ENCODE results near the gene GID8. TPM values are rescaled to one million over a fixed set of nuclear protein-coding genes. Genes with fewer than 3 reads are reported as not detected.

GID8 gene
- total RNA-seq, 1 donor from 2014 or later, result 27.2 TPM

- no peak for ATAC-seq
- DNase-seq (ENCODE audit: low spot score), result no peak
- intact Hi-C loops (cut with DNase I), result no loop called here
Observed at GRCh38 chr20:62975251-62975760, 37.4 kb downstream of the GID8 start.

- ATAC-seq, result no peak
- no peak for DNase-seq (ENCODE audit: low spot score)
- intact Hi-C loops (cut with DNase I), result no loop called here
Observed at GRCh38 chr20:62975812-62976508, 38.0 kb downstream of the GID8 start.

GRCh38 chr20:62976886-62977285 is 38.9 kb downstream of the GID8 start:
- intact Hi-C loops (cut with DNase I), result no loop called here
- DNase-seq (ENCODE audit: low spot score), result no peak
- ATAC-seq, result no peak

GRCh38 chr20:62977613-62978560 is 39.9 kb downstream of the GID8 start:
- no peak for ATAC-seq
- DNase-seq (ENCODE audit: low spot score), result no peak
- intact Hi-C loops (cut with DNase I), result no loop called here

- no peak for ATAC-seq
- intact Hi-C loops (cut with DNase I), result no loop called here
- DNase-seq (ENCODE audit: low spot score), result no peak
Observed at GRCh38 chr20:62978561-62978943, 40.6 kb downstream of the GID8 start.

GRCh38 chr20:62979310-62979709 is 41.4 kb downstream of the GID8 start:
- no peak for ATAC-seq
- no peak for DNase-seq (ENCODE audit: low spot score)
- intact Hi-C loops (cut with DNase I), result no loop called here

- DNase-seq (ENCODE audit: low spot score) (no peak), ATAC-seq (no peak)
- intact Hi-C loops (cut with DNase I), result no loop called here
Observed at GRCh38 chr20:62979876-62980373, 42.0 kb downstream of the GID8 start.

- ATAC-seq (no peak), DNase-seq (ENCODE audit: low spot score) (no peak)
- intact Hi-C loops (cut with DNase I), result no loop called here
Observed at GRCh38 chr20:62980380-62980960, 42.5 kb downstream of the GID8 start.

- ATAC-seq, result no peak
- intact Hi-C loops (cut with DNase I), result no loop called here
- no peak for DNase-seq (ENCODE audit: low spot score)
Observed at GRCh38 chr20:62980970-62981369, 43.0 kb downstream of the GID8 start.

GRCh38 chr20:62982124-62983075 is 44.5 kb downstream of the GID8 start:
- ATAC-seq, result no peak
- intact Hi-C loops (cut with DNase I), result loop anchor here (1.0 kb wide), 1 partner anchor 40 kb away; no protein-coding TSS in a partner anchor
- DNase-seq (ENCODE audit: low spot score), result no peak

GRCh38 chr20:62983210-62983609 is 45.3 kb downstream of the GID8 start:
- DNase-seq (ENCODE audit: low spot score), result no peak
- ATAC-seq, result no peak
- intact Hi-C loops (cut with DNase I), result loop anchor here (1.0 kb wide), 1 partner anchor 41 kb away; no protein-coding TSS in a partner anchor

- intact Hi-C loops (cut with DNase I), result no loop called here
- DNase-seq (ENCODE audit: low spot score) (no peak), ATAC-seq (no peak)
Observed at GRCh38 chr20:62984666-62985443, 46.9 kb downstream of the GID8 start.

- DNase-seq (ENCODE audit: low spot score) (no peak), ATAC-seq (no peak)
- intact Hi-C loops (cut with DNase I), result no loop called here
Observed at GRCh38 chr20:62985444-62985778, 47.5 kb downstream of the GID8 start.

- DNase-seq (ENCODE audit: low spot score) (no peak), ATAC-seq (no peak)
- intact Hi-C loops (cut with DNase I), result no loop called here
Observed at GRCh38 chr20:62986257-62986800, 48.4 kb downstream of the GID8 start.

GRCh38 chr20:62987114-62987513 is 49.2 kb downstream of the GID8 start:
- ATAC-seq, result no peak
- DNase-seq (ENCODE audit: low spot score), result no peak
- intact Hi-C loops (cut with DNase I), result no loop called here

- intact Hi-C loops (cut with DNase I), result no loop called here
- DNase-seq (ENCODE audit: low spot score), result no peak
- ATAC-seq, result no peak
Observed at GRCh38 chr20:62989201-62989601, 51.3 kb downstream of the GID8 start.

- intact Hi-C loops (cut with DNase I), result no loop called here
- no peak for DNase-seq (ENCODE audit: low spot score)
- ATAC-seq, result no peak
Observed at GRCh38 chr20:62990306-62990825, 52.4 kb downstream of the GID8 start.
